ENCODE results near the gene NEK4. TPM values are rescaled to one million over a fixed set of nuclear protein-coding genes. Genes with fewer than 3 reads are reported as not detected.

Gene NEK4
- total and polyA plus RNA-seq, 2 donors (not counting 1 experiment from before 2014, with no cell fraction given) = 9.0 to 33.8 TPM

DNA sequence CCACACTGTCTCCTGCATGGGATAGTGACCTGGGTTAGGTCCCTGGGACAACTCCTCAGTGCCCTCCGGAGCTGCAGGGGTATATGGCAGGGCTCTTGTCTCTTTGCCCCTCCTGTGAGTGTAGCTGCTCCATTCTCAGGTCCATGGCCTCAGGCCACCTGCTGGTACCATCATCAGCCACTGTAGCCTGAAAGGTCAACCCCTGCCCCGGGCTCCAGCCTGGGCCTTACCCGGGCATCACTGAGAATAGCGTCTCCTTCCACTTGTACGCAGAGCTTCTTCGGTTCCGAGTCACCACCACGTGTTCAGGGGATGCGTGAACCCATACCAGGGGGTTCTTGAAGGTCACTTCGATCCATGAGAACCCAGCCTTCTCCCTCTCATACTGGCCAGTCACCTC, 45.9 kb upstream of the NEK4 start:
- H4K20me1 ChIP-seq (ENCODE audit: control insufficient read depth, insufficient read depth, low read length, poor library complexity, severe bottlenecking) = no peaks in the 10 kb centered on the region

GRCh38 chr3:52816199-52816598, 45.5 kb upstream of the NEK4 start:
- H3K27ac Mint-ChIP-seq = no peak overlapping the region
- Histone ChIP-seq H3K27me3 (replicated peaks in 1 of 4; ENCODE audit: control extremely low read depth in 1 of 4, control insufficient read depth in 3 of 4, insufficient read depth in 4 of 4, low read length in 3 of 4) (no peaks in the 10 kb centered on the region), H4K20me1 (ENCODE audit: control insufficient read depth, insufficient read depth, low read length, poor library complexity, severe bottlenecking) (no peaks in the 10 kb centered on the region), H3K36me3 (replicated peaks in 1 of 2; ENCODE audit: control extremely low read depth in 1 of 2, control insufficient read depth in 1 of 2, extremely low read depth in 1 of 2, insufficient read depth in 2 of 2, low read length in 1 of 2) (no peaks in the 10 kb centered on the region), H3K79me2 (ENCODE audit: control insufficient read depth, insufficient read depth, low read length) (no peaks in the 10 kb centered on the region), H3K27ac (ENCODE audit: low read length in 2 of 2) (no peak overlapping the region), H3K4me2 (replicated peaks; ENCODE audit: low read depth, low read length, poor library complexity, severe bottlenecking) (no peak overlapping the region), H3K4me1 (ENCODE audit: control insufficient read depth in 2 of 2, insufficient read depth in 2 of 2, low read length in 2 of 2) (no peaks in the 10 kb centered on the region), H3K9ac (ENCODE audit: low read length) (no peak overlapping the region), H2AFZ (ENCODE audit: insufficient read depth, low read depth, low read length, poor library complexity, severe bottlenecking) (no peak overlapping the region), H3K4me3 (ENCODE audit: control extremely low read depth in 1 of 5, extremely low read depth in 1 of 5, insufficient read depth in 1 of 5, low read depth in 2 of 5, low read length in 4 of 5) (no peak overlapping the region), H3K9me3 (ENCODE audit: control extremely low read depth in 1 of 3, control insufficient read depth in 2 of 3, insufficient read depth in 1 of 3, low read length in 2 of 3) (no peaks in the 10 kb centered on the region)
- no peaks in the 10 kb centered on the region for H3K9me3 Mint-ChIP-seq (ENCODE audit: insufficient read depth)
- H3K4me1 Mint-ChIP-seq = no peaks in the 10 kb centered on the region
- ATAC-seq (ENCODE audit: low read depth) = no peak
- no peaks in the 10 kb centered on the region for H3K27me3 Mint-ChIP-seq
- no peak for DNase-seq
- 92% methylated on average over 2 of the region's 6 CpGs for WGBS (ENCODE audit: insufficient coverage)
- H3K4me3 Mint-ChIP-seq = no peak overlapping the region
- ChIA-PET CTCF (interaction anchor here (1.7 kb wide), 1 partner anchor 17 kb away, joined by 3 read pairs; no protein-coding TSS in a partner anchor), POLR2A (no interaction called here)
- intact Hi-C loops (cut with micrococcal nuclease) = no loop called here
- TF ChIP-seq CTCF (IDR thresholded peaks at IDR 0.05) = no peak

More for the DNA sequence above, 45.9 kb upstream of the NEK4 start:
- Mint-ChIP-seq H3K4me3 (no peak overlapping the region), H3K27ac (no peak overlapping the region), H3K27me3 (no peaks in the 10 kb centered on the region), H3K4me1 (no peaks in the 10 kb centered on the region), H3K9me3 (ENCODE audit: insufficient read depth) (no peaks in the 10 kb centered on the region)
- 96% methylated on average over 10 of the region's 10 CpGs for WGBS (ENCODE audit: insufficient coverage)
- no peak for DNase-seq
- TF ChIP-seq CTCF (IDR thresholded peaks at IDR 0.05) = no peak
- no peak for TF ChIP-seq EZH2 (IDR thresholded peaks at IDR 0.05; ENCODE audit: borderline replicate concordance, insufficient read depth, low read depth, low read length, poor library complexity, severe bottlenecking)
- CTCF ChIA-PET = interaction anchor here (1.7 kb wide), 1 partner anchor 17 kb away, joined by 3 read pairs; no protein-coding TSS in a partner anchor
- Histone ChIP-seq H3K27me3 (replicated peaks in 1 of 4; ENCODE audit: control extremely low read depth in 1 of 4, control insufficient read depth in 3 of 4, insufficient read depth in 4 of 4, low read length in 3 of 4) (no peaks in the 10 kb centered on the region), H3K4me1 (ENCODE audit: control insufficient read depth in 2 of 2, insufficient read depth in 2 of 2, low read length in 2 of 2) (no peaks in the 10 kb centered on the region), H3K79me2 (ENCODE audit: control insufficient read depth, insufficient read depth, low read length) (no peaks in the 10 kb centered on the region), H2AFZ (ENCODE audit: insufficient read depth, low read depth, low read length, poor library complexity, severe bottlenecking) (no peak overlapping the region), H3K9ac (ENCODE audit: low read length) (no peak overlapping the region), H3K9me3 (ENCODE audit: control extremely low read depth in 1 of 3, control insufficient read depth in 2 of 3, insufficient read depth in 1 of 3, low read length in 2 of 3) (no peaks in the 10 kb centered on the region), H3K4me3 (ENCODE audit: control extremely low read depth in 1 of 5, extremely low read depth in 1 of 5, insufficient read depth in 1 of 5, low read depth in 2 of 5, low read length in 4 of 5) (no peak overlapping the region), H3K4me2 (replicated peaks; ENCODE audit: low read depth, low read length, poor library complexity, severe bottlenecking) (no peak overlapping the region), H3K36me3 (replicated peaks in 1 of 2; ENCODE audit: control extremely low read depth in 1 of 2, control insufficient read depth in 1 of 2, extremely low read depth in 1 of 2, insufficient read depth in 2 of 2, low read length in 1 of 2) (no peaks in the 10 kb centered on the region), H3K27ac (ENCODE audit: low read length in 2 of 2) (no peak overlapping the region)
- ATAC-seq (ENCODE audit: low read depth) = no peak
- POLR2A ChIA-PET = no interaction called here
- intact Hi-C loops (cut with micrococcal nuclease) = no loop called here

Data from B cell (primary cell).